Measurements from ENCODE around the gene AKAP1.
A peak's percentile ranks its signal among the peaks of the same experiment; 100 is the strongest.

DNA sequence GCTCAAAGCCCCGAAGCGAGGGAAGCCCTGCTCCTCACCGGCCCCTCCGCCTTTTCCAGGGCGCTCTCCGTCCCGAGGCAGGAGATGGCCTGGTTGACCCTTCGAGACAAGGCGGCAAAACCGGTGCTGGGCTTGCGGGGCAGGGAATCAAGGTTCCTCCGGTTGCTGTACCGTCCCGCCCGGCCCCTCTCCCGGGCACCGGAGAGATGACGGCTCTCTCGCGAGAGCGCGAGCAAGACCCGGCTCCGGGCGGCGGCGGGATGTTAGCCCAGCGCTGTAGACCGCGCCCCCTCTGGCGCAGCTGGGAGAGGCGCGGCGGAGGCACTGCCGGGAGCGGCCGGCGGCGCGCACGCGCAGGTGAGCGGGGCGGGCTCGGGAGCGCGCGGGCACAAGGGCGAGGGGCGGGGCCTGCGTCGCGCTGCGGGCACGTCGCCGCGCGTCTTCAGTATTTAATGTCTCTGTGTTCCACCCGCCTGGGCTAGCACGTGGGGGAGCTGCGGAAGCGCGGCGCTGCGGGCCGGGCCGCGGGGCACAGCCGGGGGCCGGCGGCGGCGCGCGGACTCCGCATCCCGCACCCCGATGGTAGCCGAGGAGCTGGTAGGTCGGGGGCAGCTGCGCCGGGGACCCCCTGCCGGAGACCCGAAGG, at the start of gene AKAP1:
- TF ChIP-seq, protein P1, sequence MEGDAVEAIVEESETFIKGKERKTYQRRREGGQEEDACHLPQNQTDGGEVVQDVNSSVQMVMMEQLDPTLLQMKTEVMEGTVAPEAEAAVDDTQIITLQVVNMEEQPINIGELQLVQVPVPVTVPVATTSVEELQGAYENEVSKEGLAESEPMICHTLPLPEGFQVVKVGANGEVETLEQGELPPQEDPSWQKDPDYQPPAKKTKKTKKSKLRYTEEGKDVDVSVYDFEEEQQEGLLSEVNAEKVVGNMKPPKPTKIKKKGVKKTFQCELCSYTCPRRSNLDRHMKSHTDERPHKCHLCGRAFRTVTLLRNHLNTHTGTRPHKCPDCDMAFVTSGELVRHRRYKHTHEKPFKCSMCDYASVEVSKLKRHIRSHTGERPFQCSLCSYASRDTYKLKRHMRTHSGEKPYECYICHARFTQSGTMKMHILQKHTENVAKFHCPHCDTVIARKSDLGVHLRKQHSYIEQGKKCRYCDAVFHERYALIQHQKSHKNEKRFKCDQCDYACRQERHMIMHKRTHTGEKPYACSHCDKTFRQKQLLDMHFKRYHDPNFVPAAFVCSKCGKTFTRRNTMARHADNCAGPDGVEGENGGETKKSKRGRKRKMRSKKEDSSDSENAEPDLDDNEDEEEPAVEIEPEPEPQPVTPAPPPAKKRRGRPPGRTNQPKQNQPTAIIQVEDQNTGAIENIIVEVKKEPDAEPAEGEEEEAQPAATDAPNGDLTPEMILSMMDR (IDR thresholded peaks at IDR 0.05 in 4 of 5, conservative IDR thresholded peaks at IDR 0.05 in 1 of 5) = peak in 4 of 5 experiments; percentile 24 to 50 (median 32)
- TF ChIP-seq POLR2A (IDR thresholded peaks at IDR 0.05) = peak; percentile 96 to 98

All from gastrocnemius medialis (tissue), 4 donors.